NCI-H1092 treated with DMSO at 0.1 percent for 48 hours (cell line): ENCODE data around the gene PI4KA.
A peak's percentile ranks its signal among the peaks of the same experiment; 100 is the strongest.
"Not testable (repeated sequence)": the region's sequence is repeated elsewhere in the genome, so short reads cannot be mapped to it uniquely, and the experiment has no call there.

Experiments used
- DNase-seq: peaks from one replicate; lab custom pipeline; 2025; lab: John Stamatoyannopoulos, UW

PI4KA gene

DNA sequence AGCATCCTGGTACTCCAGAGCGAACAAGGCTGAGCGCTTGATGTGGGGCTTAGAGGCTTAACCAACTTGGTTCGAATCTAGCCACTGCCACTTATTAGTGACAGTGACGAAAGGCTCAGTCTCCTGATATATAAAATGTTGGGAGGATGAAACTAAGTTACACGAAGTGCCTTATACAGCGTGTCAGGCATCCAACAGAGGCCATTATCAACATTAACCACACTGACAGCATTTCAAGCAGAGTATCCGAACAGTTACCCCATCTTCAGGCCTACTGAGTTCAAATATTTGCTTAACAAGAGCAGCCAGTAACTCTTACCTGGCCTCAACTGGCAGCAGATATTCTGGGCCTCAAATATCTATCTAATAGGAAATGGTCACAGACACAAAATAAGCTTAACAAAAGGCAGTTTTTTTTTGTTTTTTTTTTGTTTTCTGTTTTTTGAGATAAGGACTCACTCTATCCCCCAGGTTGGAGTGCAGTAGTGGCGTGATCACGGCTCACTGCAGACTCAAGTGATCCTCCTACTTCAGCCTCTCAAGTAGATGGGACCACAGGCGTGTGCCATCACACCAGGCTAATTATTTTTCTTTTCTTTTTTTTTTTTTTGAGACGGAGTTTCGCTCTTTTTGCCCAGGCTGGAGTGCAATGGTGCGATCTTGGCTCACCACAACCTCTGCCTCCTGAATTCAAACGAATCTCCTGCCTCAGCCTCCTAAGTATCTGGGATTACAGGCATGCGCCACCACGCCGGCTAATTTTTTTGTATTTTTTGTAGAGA is 81.8 kb downstream of the PI4KA start:
- DNase-seq: no peak

DNA sequence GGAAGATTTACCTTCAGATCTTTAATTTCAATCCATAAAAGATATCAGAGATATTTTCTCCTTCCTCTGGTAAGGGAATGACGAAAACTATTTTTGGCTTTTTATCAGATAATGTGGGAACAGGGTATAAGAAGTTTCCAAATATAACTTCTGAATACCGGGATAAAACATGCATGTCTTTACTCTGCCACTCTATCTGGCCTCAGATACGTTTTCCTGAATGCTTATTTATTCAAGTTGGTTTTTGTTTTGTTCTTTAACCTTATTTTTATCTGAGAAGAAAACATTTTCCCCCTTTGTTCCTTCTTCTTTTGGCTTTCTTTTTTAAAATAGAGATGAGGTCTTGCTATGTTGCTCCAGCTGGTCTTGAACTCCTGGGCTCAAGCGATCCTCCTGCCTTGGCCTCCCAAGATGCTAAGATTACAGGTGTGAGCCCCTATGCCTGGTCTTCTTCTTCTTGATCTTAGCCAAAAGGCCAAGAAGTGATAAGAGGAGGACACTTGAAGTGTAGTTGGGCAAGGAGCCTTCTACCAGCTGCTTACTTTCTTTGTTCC is 83.2 kb downstream of the PI4KA start:
- DNase-seq: no peak

DNA sequence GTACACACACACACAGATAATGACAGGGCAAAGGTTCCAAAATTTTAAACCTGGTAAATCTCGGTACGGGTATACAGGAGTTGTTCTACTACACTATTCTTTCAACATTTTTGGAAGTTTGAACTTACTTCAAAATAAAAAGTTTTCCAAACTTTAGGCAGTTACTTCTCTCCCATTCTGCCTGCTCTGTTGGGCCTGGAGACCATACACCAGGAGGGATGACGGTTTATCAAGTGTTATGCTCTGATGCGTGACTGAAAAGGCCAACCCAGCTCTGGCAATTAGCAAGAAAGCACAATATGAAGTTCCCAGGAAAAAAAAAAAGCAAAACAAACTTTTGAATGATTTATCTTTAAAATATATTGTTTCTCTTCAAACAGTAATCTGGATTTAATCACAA is 83.7 kb downstream of the PI4KA start:
- DNase-seq: no peak

DNA sequence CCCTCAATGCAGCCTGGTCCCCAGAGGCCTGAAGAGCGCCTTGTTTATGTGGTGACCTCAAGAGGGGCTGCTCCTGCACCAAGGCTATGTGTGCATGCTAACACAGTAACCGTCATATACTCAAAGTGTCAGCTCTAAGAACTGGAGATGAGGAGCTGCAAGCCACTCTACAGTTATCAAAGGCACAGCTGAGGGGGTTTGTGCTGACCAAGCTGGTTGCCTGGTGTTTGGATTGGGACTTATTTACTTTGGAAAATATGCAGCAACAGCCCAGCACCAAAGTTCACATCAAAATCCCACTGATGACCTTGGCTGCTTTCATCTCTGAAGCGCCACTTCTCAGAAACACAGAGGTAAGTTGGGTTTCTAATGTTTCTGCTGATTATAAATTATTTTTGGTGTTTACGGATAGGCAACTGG is 84.8 kb downstream of the PI4KA start, which contains the start of gene SERPIND1:
Gene SERPIND1 (plus strand): TSS at position 321 of the 420 bp plus-strand sequence. CDS start 5,200 bp downstream, outside the sequence.
- no peak for DNase-seq

DNA sequence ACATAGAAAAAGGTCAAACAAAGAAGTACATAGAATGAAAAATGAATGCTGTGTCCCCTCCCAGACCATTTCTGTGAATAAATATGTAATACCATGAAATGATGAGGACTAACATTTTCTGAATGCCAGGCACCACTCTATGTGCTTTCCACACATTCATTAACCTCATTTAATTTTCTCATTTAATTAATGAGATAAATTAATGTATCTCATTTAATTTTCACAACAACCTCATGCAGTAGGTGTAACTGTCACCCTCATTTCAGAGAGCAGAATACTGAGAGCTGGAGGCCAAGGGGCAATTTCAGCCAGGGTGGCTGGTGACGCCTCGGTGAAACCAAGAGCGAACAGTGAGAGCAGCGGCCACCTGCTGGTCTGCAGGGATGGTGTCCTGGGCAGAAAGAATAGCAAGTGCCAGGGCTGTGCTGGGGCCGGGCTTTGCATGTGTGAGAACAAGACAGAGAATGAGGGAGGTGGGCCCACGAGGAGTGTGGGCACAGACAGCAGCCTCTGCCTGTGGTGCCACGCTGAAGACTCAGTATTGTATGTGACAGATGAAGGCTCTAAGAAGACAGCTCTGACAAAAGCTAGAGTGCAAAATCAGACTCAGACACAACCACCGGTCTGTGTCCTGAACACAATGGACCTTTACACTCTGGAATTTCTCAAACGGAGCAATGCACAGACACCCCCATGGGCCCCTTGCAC is 86.5 kb downstream of the PI4KA start:
- no peak for DNase-seq

DNA sequence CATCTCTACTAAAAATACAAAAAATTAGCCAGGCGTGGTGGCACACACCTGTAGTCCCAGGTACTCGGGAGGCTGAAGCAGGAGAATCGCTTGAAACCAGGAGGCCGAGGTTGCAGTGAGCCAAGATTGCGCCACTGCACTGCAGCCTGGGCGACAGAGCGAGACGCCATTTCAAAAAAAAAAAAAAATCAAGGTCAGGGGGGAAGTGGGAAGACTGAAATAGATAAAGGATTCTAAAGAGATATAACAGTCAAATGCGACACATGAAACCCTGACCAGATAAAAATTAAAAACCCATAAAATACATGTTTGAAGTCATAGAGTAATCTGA is 89.2 kb downstream of the PI4KA start:
- not testable (repeated sequence) for DNase-seq

DNA sequence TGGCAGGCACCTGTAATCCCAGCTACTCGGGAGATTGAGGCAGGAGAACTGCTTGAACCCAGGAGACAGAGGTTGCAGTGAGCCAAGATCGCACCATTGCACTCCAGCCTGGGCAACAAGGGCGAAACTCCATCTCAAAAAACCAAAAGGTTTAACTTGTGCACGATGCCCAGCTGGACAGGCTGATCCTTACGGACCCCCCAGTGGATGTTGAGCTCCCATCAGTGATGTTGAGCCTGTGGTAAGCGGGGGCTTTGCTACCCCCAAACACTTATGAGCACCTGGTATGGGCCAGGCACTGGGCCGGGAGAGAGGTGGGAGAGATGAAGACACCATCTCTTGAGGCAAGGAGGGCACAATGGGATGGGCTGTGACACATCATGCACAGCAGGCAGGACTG is 92.1 kb downstream of the PI4KA start:
- no peak for DNase-seq

DNA sequence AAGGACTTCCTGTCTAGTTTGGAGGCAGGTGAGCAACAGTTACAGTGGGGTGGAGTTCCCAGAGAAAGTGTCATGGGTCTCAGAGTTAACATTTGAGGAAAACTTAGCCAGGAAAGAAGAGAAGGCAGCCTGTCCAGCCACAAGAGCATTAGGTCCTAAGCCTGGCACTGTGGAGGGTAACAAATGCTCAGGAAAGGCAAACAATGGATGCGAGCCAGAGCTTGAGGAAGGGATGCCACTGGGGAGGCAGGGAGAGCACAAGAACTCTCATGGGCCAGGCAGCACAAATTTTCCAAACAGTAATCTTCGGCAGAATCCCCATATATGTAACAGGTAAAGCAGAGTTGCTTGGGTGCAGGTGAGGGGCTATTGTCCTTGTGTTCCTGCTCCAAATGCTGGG is 92.7 kb downstream of the PI4KA start:
- DNase-seq: no peak

DNA sequence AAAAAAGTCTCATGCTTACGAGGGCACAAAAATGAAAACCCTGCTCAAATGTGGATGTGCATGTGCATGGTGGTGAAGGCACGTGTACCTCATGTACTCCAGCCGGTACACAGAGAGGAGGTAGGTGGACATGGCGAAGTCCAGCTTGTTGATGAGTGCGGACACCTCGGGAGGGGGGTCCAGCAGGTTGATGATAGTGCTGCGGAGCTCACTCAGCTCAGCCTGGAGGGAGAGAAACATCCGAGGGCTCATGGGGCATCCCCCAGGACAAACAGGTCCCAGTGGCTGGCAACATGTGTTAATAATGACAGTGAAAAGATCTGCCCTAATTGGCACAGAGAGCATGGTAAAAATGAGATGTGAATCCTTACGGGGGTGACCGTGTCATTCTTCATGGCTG is 93.9 kb downstream of the PI4KA start:
- no peak for DNase-seq

DNA sequence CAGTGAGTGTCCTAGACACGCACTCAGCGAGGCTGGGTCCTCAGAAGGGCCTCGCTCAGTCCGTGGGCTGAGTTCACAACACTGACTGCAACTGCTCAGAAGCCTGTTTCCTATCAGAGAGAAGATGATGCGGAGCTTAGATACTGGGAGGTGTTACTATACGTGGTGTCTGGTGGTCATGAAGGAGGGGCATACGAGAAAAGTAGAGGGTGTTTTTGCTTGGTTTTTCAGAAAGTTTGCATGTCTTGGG is 94.2 kb downstream of the PI4KA start:
- DNase-seq: no peak

DNA sequence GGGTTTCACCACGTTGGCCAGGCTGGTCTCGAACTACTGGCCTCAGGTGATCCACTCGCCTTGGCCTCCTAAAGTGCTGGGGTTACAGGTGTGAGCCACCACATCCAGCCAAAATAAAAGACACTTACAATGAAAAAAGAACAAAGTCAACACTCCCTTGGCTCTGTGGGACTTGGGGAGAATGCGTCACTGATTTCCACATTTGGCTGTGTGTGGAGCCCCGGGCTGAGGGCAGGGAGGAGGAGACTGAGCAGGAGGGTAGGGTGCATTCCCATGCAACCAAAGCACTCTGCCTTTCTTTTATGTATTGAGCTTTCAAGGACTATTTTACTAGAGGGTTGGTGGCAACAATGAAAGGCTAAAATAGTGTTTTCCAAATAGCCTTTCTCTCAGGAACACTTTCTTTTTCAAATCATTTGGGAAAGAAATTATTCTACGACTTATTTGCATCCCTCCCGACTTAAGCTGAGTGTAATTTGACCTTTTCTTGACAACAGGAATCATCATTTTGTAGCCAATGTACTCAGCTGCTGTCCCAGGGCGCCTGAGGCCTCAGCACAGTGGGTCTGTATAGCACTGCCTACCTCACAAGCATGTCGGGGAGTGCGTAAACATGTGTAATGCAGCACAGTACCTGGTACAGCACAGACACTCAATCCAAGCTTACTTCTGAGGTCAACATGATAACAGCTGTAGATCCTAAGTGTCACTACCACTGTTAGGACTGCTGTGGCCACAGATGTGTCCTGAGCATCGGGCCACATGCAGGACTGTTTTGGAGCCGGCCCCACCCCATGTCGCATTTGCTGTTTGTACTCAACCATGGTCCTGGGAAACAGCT is 94.8 kb downstream of the PI4KA start:
- no peak for DNase-seq

DNA sequence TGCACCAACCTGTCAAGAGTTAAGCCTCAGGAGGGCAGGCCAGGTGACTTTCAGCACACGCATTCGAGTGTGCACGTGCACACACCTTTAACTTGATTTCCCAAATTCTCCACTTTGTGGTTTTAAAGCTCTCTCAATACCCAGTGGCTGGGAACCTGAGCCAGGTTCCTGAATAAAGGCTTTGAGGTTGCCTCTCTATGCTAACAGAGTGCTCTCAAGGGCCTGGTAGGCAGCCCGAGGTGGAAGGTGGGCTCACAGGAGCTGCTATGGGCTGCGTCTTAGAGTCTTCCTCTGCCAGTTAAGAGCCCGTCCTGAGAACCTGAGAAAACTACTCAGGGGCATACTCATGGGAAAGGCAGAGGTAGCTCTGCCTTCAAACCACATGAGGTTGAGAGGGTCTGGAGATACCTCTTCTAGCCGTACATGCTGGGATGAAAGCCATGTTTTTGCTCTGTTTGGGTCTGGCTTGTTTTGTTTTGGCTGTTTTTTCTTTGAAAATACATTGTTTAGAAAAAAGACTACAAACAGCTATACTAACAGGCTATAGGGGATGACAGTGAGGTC is 96.3 kb downstream of the PI4KA start:
- DNase-seq: no peak

DNA sequence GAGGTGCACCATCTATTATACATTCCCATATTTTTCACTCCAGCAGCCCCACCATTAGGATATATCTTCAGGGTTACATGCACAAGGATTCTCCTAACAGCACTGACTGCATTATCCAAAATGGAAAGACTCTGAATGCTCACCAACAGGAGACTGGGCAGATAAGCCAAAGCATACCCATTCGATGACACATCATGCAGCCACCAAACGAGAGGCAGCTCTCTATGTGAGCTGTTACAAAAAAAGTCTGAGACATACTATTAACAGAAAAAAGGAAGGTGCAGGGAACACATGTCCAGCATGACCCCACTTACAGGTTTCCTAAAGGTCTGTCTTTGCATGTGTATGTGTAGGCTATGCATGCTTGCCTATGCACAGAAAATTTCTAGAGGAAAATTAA is 97.1 kb downstream of the PI4KA start:
- DNase-seq: no peak

DNA sequence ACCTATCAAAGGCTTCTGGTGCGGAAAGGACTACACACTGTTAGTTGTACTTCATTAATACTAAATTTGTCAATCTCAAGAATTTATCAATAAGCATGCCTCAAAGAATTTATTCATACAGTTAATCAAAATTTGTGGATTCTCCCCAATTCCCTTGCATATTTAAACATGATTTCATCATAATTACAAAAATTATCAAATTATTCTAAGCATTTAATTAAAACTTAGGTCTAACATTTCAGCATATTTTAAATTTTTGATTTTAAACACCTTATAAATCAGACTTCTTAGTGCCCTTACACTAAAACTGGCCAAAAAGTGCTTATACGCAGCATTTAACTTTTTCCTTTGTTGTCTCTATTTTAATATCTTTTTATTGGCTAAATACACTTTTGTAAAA is 98.5 kb downstream of the PI4KA start:
- DNase-seq: no peak

DNA sequence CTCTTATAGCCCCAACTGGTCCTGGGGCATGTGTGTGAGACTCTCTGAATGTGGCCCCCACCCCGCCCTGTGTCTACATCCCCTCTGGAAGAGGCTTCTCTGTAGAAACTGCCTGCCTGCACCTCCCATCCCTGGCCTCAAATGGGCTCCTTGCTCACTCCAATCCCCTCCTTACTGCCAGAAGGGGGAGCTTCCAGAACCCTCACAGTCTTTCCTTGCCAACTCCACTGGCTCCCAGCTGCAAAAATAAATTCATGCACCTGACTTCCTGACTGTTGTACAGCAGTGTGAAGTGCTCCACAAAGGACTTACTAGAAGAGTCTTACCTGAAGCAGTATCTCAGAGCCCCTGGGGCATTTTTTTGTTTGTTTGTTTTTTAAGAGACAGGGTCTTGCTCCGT is 99.9 kb downstream of the PI4KA start:
- DNase-seq: peak; percentile 28

DNA sequence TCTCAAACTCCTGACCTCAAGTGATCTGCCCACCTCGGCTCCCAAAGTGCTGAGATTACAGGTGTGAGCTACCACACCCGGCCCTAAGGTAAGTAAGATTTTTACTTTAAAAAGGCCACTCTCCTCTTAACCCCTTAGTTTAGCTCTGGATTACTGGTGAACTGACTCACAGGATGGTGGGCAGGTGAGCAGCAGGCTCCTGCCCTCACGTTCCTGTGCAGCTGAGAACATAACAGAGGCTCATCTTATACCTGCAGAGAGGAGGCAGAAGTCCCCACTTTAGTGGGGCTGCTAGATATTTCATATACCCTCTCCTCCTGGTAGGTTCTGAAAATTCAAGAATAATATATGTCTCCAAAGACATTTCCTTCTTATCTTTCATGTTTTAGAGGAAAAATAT is 101.8 kb downstream of the PI4KA start:
- DNase-seq: no peak

DNA sequence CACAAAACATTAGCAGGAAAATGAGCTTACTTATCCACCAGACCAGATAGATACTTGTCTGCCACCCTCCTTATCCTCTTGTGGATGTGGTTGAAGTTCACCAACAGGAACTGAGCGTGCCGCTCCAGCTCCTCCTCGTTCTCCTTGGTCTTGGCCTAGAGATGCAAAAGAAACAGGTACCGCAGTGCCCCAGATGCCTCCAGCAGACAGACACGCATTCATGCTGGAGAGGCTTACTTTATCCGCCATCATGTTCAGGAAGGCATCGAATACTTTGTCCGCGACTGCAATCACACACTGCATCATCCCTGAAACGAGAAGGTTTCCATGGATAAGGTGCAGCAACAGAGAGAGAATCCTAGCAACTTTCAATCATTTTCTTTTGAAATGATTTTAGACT is 105.7 kb downstream of the PI4KA start:
- DNase-seq: no peak

DNA sequence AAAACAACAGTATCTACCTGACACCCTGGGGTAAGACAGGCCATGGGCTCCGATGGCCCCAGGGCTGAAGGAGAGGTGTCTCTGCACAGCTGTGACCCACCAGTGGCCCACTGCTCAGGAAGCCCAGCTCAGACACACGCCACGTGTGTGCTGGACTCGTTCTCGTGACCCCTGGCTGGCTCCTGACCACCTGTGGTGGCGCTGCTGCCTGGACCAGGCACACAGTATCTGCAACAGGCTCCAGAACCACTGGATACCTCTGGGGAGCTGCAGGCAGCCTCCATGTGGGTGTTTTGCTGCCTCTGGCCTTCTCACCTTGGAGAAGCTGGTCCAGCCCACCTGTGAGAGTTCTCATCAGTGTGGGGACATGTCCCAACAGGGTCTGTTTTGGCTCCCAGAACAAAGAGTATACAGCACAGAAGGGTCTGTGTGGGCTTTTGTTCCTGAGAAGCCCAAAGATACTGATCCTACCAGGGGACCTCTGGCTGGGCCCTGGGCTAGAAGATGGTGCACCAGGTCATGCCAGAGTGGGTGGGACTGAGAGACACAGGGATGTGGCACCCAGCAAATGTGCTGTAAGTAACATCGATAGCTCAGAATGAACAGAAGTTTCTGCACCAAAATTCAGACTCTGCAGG is 106.4 kb downstream of the PI4KA start:
- DNase-seq: no peak

DNA sequence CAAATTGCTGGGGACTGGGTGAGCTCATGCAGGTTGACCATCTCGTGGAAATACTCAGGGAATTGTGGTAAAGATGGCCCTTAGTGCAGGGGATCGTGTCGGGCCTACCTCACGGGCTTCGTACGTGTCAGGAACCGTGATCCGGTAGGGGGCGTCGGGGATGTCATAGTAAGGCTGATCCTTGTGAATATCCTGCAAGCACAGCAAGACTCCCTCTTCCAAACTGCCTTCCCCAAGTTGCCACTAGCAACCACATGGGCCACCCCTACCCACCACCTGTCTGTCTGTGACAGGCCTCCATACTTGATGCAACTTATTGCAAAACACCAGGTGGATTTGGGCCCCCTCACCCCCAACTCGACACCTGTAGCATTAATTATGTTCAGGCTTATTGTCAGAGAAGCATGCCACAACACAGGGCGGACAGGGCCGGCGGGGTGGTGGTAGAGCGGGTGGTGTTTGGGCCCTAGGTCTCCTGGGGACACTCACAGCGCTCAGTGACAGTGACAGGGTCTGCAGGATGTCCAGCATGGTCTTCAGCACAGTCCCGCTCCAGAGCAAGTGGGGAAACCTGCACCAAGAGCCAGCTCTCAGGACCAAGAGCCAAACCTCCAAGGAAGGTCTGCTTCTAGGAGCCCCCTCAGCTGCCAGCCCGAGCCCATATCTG is 107.3 kb downstream of the PI4KA start:
- DNase-seq: peak; percentile 96

DNA sequence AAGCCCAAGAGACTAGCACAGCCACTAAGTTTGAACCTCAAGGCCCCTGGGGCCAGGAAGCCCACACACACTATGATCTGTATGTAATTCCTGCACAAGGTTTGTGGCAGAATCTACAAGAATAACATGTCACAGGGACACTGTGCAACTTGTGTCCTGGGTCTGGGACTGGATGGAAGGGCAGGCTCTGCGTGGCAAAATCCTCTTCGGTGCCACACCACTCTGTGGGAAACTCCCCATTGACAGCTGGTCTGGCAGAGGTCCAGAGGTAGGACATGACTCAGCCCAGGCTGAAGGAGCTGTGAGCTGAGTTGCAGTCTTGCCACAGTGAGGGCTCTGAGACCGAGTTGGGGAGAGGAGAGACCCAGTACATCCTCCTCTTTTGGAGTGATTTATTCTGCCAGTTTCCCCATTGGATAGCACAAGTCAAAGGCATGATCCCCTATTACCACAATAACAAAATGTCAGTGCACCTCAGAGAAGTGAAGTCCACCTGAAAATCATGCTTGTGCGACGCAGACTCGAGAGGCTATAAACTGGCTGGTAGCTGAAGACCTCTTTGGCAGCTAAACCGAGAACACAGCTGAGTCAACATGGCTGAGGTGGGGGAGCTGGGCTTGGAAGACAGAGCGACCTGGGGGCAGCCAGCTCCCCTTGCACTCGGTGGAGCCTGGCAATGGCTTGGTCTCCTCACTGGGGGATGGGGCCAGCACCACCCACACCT is 108.0 kb downstream of the PI4KA start:
- peak; percentile 97 for DNase-seq

DNA sequence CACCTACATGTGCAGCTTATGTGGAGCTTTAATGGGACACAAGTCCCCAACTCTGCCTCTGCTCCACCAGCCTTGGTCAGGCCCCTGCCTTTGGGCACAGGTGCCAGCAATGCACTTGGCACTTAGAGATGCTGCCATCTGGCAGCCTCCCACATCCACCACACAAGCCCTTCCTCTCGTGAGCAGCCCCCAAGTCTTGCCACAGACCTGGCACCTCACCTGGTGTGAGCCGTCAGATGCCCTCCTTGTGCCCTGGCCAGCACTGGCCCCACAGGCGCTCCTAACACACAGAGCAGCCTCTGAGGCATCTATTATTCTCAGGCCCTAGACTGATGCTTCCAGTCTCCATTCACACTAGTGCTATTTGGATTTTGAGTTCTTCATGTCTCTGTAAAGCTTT is 109.2 kb downstream of the PI4KA start:
- peak; percentile 38 for DNase-seq
